ENCODE results near the gene HMMR.

Gene HMMR

DNA sequence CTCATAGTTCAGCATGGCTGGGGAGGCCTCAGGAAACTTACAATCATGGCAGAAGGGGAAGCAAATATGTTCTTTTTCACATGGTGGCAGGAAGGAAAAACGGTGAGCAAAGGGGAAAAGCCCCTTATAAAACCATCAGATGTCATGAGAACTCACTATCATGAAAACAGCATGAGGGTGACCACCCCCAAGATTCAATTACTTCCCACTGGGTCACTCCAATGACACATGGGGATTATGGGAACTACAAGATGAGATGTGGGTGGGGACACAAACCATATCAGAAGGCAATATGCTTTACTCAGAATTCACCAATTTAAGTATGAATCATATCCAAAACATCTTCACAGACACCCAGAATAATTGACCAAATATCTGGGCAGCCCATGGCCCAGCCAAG lies 64.7 kb downstream of the HMMR start:
- TF ChIP-seq, protein P1, sequence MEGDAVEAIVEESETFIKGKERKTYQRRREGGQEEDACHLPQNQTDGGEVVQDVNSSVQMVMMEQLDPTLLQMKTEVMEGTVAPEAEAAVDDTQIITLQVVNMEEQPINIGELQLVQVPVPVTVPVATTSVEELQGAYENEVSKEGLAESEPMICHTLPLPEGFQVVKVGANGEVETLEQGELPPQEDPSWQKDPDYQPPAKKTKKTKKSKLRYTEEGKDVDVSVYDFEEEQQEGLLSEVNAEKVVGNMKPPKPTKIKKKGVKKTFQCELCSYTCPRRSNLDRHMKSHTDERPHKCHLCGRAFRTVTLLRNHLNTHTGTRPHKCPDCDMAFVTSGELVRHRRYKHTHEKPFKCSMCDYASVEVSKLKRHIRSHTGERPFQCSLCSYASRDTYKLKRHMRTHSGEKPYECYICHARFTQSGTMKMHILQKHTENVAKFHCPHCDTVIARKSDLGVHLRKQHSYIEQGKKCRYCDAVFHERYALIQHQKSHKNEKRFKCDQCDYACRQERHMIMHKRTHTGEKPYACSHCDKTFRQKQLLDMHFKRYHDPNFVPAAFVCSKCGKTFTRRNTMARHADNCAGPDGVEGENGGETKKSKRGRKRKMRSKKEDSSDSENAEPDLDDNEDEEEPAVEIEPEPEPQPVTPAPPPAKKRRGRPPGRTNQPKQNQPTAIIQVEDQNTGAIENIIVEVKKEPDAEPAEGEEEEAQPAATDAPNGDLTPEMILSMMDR (IDR thresholded peaks at IDR 0.05; ENCODE audit: insufficient read depth, low read length), result no peak
- no peak for TF ChIP-seq SPI1 (IDR thresholded peaks at IDR 0.05; ENCODE audit: borderline replicate concordance, low read depth)
- TF ChIP-seq, protein P2, sequence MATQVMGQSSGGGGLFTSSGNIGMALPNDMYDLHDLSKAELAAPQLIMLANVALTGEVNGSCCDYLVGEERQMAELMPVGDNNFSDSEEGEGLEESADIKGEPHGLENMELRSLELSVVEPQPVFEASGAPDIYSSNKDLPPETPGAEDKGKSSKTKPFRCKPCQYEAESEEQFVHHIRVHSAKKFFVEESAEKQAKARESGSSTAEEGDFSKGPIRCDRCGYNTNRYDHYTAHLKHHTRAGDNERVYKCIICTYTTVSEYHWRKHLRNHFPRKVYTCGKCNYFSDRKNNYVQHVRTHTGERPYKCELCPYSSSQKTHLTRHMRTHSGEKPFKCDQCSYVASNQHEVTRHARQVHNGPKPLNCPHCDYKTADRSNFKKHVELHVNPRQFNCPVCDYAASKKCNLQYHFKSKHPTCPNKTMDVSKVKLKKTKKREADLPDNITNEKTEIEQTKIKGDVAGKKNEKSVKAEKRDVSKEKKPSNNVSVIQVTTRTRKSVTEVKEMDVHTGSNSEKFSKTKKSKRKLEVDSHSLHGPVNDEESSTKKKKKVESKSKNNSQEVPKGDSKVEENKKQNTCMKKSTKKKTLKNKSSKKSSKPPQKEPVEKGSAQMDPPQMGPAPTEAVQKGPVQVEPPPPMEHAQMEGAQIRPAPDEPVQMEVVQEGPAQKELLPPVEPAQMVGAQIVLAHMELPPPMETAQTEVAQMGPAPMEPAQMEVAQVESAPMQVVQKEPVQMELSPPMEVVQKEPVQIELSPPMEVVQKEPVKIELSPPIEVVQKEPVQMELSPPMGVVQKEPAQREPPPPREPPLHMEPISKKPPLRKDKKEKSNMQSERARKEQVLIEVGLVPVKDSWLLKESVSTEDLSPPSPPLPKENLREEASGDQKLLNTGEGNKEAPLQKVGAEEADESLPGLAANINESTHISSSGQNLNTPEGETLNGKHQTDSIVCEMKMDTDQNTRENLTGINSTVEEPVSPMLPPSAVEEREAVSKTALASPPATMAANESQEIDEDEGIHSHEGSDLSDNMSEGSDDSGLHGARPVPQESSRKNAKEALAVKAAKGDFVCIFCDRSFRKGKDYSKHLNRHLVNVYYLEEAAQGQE (IDR thresholded peaks at IDR 0.05; ENCODE audit: insufficient replicate concordance, low read depth), result no peak
- no peak for TF ChIP-seq GABPA (IDR thresholded peaks at IDR 0.05; ENCODE audit: low read depth)
- no peak overlapping the region for H3K4me3 ChIP-seq (replicated peaks; ENCODE audit: insufficient read depth, low read length)
- no peak for DNase-seq (ENCODE audit: low read depth in 1 of 2, low spot score in 1 of 2)
- H3K27ac ChIP-seq (replicated peaks), result no peak overlapping the region
- H3K27me3 ChIP-seq (ENCODE audit: insufficient read depth, poor library complexity, severe bottlenecking), result no peaks in the 10 kb centered on the region

GRCh38 chr5:163529698-163530097 lies 69.3 kb downstream of the HMMR start:
- Histone ChIP-seq H3K4me3 (replicated peaks; ENCODE audit: insufficient read depth, low read length) (no peak overlapping the region), H3K27me3 (ENCODE audit: insufficient read depth, poor library complexity, severe bottlenecking) (no peaks in the 10 kb centered on the region), H3K27ac (replicated peaks) (no peak overlapping the region)
- DNase-seq (ENCODE audit: low read depth in 1 of 2, low spot score in 1 of 2), result no peak
- no peak for TF ChIP-seq SPI1 (IDR thresholded peaks at IDR 0.05; ENCODE audit: borderline replicate concordance, low read depth)

DNA sequence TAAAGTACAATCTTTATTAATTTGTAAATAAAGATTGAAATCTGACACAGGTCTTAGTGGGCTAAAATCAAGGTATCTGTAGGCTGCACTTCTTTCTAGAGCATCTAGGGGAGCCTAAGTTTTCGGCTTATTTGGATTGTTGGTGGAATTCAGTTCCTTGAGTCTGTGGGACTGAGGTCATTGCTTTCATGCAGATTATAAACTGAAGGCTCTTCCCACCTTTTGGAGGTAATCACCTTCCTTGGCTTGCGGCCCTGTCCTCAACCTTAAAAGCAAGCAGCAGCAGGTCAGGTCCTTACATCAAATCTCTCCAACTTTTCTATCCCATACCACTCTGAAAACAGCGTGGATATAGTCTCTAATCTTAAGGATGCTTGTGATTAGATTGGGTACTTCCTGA lies 70.8 kb downstream of the HMMR start:
- DNase-seq (ENCODE audit: low read depth in 1 of 2, low spot score in 1 of 2), result no peak
- Histone ChIP-seq H3K27me3 (ENCODE audit: insufficient read depth, poor library complexity, severe bottlenecking) (no peaks in the 10 kb centered on the region), H3K27ac (replicated peaks) (no peak overlapping the region), H3K4me3 (replicated peaks; ENCODE audit: insufficient read depth, low read length) (no peak overlapping the region)
- TF ChIP-seq GABPA (IDR thresholded peaks at IDR 0.05; ENCODE audit: low read depth), result no peak
- no peak for TF ChIP-seq SPI1 (IDR thresholded peaks at IDR 0.05; ENCODE audit: borderline replicate concordance, low read depth)
- no peak for TF ChIP-seq POLR2AphosphoS5 (IDR thresholded peaks at IDR 0.05; ENCODE audit: low read depth)
- TF ChIP-seq, protein P1 (IDR thresholded peaks at IDR 0.05; ENCODE audit: insufficient read depth, low read length), result no peak
- TF ChIP-seq, protein P2 (IDR thresholded peaks at IDR 0.05; ENCODE audit: insufficient replicate concordance, low read depth), result no peak

DNA sequence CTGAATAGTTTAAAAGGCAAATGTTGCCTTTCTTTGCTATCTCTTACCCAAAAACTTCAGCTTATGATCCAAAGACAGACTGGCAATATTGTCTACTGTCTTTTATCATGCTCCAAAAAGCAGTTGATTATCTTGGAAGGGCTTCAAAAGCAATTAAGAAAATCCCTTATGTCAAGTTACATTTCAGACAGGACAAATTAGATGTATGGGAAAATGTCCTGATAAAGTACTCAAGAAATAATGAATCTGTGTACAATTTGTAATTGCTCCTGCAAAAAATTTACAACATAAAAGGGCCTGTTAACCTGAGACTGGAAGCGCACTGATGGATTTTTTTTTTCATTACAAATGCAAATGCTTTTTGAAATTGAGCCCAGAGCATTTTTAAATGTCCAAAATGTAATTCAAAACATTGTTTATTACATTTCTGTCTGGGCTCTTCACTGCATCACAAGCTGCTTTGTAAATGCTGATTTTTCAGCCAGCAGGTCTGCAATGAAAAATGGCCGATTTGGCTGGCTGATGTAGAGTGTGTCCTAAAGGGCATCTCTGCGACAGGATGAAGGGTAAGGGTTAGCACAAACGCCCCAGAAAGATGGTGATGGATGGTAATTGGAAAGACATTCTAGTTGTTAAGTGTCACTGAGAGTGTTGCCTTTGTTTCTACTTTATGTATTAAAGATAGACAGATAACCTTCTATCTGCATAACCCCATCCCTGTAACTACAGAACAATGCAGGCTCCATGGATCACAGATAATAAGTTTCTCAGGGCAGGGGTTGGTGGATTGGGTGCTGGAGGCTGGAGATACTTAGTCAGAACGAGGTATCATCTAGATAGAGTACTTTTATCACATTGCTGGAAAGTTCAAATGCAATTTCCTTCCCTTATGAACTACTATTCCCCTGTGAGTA lies 72.0 kb downstream of the HMMR start:
- no peak for DNase-seq (ENCODE audit: low read depth in 1 of 2, low spot score in 1 of 2)
- no peak overlapping the region for H3K4me3 ChIP-seq (replicated peaks; ENCODE audit: insufficient read depth, low read length)
- no peaks in the 10 kb centered on the region for H3K27me3 ChIP-seq (ENCODE audit: insufficient read depth, poor library complexity, severe bottlenecking)
- TF ChIP-seq GABPA (IDR thresholded peaks at IDR 0.05; ENCODE audit: low read depth), result no peak
- TF ChIP-seq, protein P2 (IDR thresholded peaks at IDR 0.05; ENCODE audit: insufficient replicate concordance, low read depth), result no peak
- TF ChIP-seq SPI1 (IDR thresholded peaks at IDR 0.05; ENCODE audit: borderline replicate concordance, low read depth), result no peak
- TF ChIP-seq, protein P1 (IDR thresholded peaks at IDR 0.05; ENCODE audit: insufficient read depth, low read length), result no peak
- TF ChIP-seq POLR2AphosphoS5 (IDR thresholded peaks at IDR 0.05; ENCODE audit: low read depth), result no peak
- no peak overlapping the region for H3K27ac ChIP-seq (replicated peaks)
